ENCODE results near the gene PLCZ1.
"Not testable (repeated sequence)": the region's sequence is repeated elsewhere in the genome, so short reads cannot be mapped to it uniquely, and the experiment has no call there.

The PLCZ1 gene

DNA sequence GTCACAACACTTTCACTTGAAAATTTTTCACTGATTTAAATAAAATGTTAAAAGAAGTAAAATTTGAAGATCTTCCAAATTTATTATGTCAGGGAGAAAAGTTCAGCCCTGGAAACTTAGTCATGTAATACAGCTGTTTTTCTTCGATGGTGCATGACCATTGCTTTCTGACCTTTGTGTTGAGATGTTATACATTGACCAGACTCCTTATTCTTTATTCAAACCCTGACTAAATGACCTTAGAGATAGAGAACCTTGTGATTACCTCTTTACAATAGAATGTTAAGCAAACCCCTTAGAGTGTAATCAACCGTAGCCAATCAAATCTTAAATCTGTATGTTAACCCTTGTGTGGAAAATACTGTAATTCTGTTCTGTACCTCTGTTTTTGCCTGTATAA is 34.5 kb downstream of the PLCZ1 start:
- no peak overlapping the region for H3K18ac ChIP-seq (ENCODE audit: low read length)
- H4K8ac ChIP-seq (ENCODE audit: low read depth, low read length), result no peak overlapping the region
- no peak overlapping the region for H4K5ac ChIP-seq (ENCODE audit: low read length)
- no peak overlapping the region for H3K4me3 ChIP-seq (ENCODE audit: low read length)
- H3K79me2 ChIP-seq (ENCODE audit: control insufficient read depth, insufficient read depth, low read length), result no peaks in the 10 kb centered on the region
- no peak overlapping the region for H3K27ac ChIP-seq (ENCODE audit: low read depth, low read length)
- H2AK5ac ChIP-seq (ENCODE audit: low read length), result no peak overlapping the region
- WGBS (ENCODE audit: extremely low coverage, insufficient coverage, low lambda C conversion rate), result no CpG with 5 or more reads among the region's 2 CpGs
- no peaks in the 10 kb centered on the region for H3K79me1 ChIP-seq (ENCODE audit: low read length)
- H3K4me1 ChIP-seq (ENCODE audit: control insufficient read depth, low read depth, low read length), result no peaks in the 10 kb centered on the region
- H2BK15ac ChIP-seq (replicated peaks; ENCODE audit: low read depth), result peak overlapping the region; percentile 57
- no peak overlapping the region for H2BK5ac ChIP-seq (ENCODE audit: low read length)
- H3K27me3 ChIP-seq (ENCODE audit: insufficient read depth, low read length, poor library complexity), result no peaks in the 10 kb centered on the region
- no peak overlapping the region for H3K4ac ChIP-seq (ENCODE audit: low read depth, low read length)
- H3K23ac ChIP-seq (ENCODE audit: low read length), result no peak overlapping the region
- no peak overlapping the region for H2BK120ac ChIP-seq (ENCODE audit: low read depth, low read length)
- H3K4me2 ChIP-seq (ENCODE audit: low read length), result no peak overlapping the region
- DNase-seq, result no peak
- H3K36me3 ChIP-seq (ENCODE audit: control insufficient read depth, insufficient read depth, low read length), result no peaks in the 10 kb centered on the region
- H3K56ac ChIP-seq (ENCODE audit: low read length), result no peak overlapping the region
- no peak overlapping the region for H3K9ac ChIP-seq (ENCODE audit: low read length)

DNA sequence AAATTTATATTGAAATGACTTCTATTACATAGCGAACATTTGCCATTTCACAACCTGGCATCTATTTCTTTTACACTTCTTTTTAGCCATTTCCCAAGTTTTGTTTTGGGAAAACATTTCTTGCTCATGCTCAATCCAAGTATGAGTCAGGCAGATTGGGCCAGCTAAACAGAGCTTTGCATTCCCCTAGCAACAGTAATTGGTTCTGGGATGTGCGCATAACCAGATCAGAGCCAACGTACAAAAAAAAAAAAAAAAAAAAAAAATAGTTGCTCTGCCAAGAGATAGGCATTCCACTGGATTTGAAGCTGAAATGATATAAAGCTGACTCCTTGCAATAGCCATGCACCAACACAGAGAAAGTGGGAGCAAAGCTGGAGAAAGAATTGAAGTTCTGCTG is 37.5 kb downstream of the PLCZ1 start:
- no CpG with 5 or more reads among the region's 3 CpGs for WGBS (ENCODE audit: extremely low coverage, insufficient coverage, low lambda C conversion rate)

DNA sequence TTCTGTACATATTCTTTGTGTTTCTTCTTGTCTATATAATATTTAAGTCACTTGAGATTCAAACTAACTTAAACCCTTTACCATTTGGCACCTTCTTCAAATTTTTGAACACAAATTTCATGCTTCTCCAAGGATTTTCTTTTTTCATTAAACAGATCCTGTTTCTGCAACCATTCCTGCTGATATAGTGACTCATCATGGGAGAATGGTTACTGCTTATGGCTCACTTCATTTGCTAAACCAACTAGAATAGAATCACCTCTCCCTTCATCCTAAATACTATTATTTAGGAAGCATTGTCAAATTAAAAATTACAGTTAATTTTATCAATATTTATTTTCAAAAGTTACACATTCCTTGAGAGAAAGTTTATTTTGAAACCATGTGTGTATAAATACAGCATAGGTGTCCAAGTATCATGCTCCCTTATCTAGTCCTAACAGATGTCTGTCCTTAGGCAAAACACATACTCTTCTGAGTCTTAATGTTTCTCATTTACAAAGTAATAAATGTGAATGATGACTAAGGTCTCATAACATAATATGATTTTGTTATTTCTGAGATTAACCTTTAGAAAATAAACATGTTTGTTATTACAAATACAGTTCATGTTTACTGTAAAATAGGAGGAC is 40.7 kb downstream of the PLCZ1 start:
- H2BK15ac ChIP-seq (replicated peaks; ENCODE audit: low read depth), result no peak overlapping the region
- no peak overlapping the region for H3K56ac ChIP-seq (ENCODE audit: low read length)
- H2BK120ac ChIP-seq (ENCODE audit: low read depth, low read length), result no peak overlapping the region
- no peaks in the 10 kb centered on the region for H3K79me2 ChIP-seq (ENCODE audit: control insufficient read depth, insufficient read depth, low read length)
- H3K4ac ChIP-seq (ENCODE audit: low read depth, low read length), result no peak overlapping the region
- no peak overlapping the region for H3K23ac ChIP-seq (ENCODE audit: low read length)
- H4K8ac ChIP-seq (ENCODE audit: low read depth, low read length), result no peak overlapping the region
- no peak overlapping the region for H4K5ac ChIP-seq (ENCODE audit: low read length)
- no peak overlapping the region for H3K4me3 ChIP-seq (ENCODE audit: low read length)
- H3K4me1 ChIP-seq (ENCODE audit: control insufficient read depth, low read depth, low read length), result no peaks in the 10 kb centered on the region
- H3K4me2 ChIP-seq (ENCODE audit: low read length), result no peak overlapping the region
- no peak for DNase-seq
- no peaks in the 10 kb centered on the region for H3K27me3 ChIP-seq (ENCODE audit: insufficient read depth, low read length, poor library complexity)
- no peaks in the 10 kb centered on the region for H3K36me3 ChIP-seq (ENCODE audit: control insufficient read depth, insufficient read depth, low read length)
- H3K18ac ChIP-seq (ENCODE audit: low read length), result no peak overlapping the region
- no peak overlapping the region for H2AK5ac ChIP-seq (ENCODE audit: low read length)
- no peak overlapping the region for H2BK5ac ChIP-seq (ENCODE audit: low read length)
- no peaks in the 10 kb centered on the region for H3K79me1 ChIP-seq (ENCODE audit: low read length)
- no peak overlapping the region for H3K27ac ChIP-seq (ENCODE audit: low read depth, low read length)
- no peak overlapping the region for H3K9ac ChIP-seq (ENCODE audit: low read length)

More for the DNA sequence above, 37.5 kb downstream of the PLCZ1 start:
- Histone ChIP-seq H2BK120ac (ENCODE audit: low read depth, low read length) (no peak overlapping the region), H3K27ac (ENCODE audit: low read depth, low read length) (no peak overlapping the region), H2AK5ac (ENCODE audit: low read length) (no peak overlapping the region), H3K18ac (ENCODE audit: low read length) (no peak overlapping the region), H3K9ac (ENCODE audit: low read length) (no peak overlapping the region), H3K27me3 (ENCODE audit: insufficient read depth, low read length, poor library complexity) (no peaks in the 10 kb centered on the region), H3K79me1 (ENCODE audit: low read length) (no peaks in the 10 kb centered on the region), H3K36me3 (ENCODE audit: control insufficient read depth, insufficient read depth, low read length) (no peaks in the 10 kb centered on the region), H3K79me2 (ENCODE audit: control insufficient read depth, insufficient read depth, low read length) (no peaks in the 10 kb centered on the region), H3K23ac (ENCODE audit: low read length) (no peak overlapping the region), H4K8ac (ENCODE audit: low read depth, low read length) (no peak overlapping the region), H2BK15ac (replicated peaks; ENCODE audit: low read depth) (no peak overlapping the region), H3K4me1 (ENCODE audit: control insufficient read depth, low read depth, low read length) (no peaks in the 10 kb centered on the region), H4K5ac (ENCODE audit: low read length) (no peak overlapping the region), H3K56ac (ENCODE audit: low read length) (no peak overlapping the region), H2BK5ac (ENCODE audit: low read length) (no peak overlapping the region), H3K4ac (ENCODE audit: low read depth, low read length) (no peak overlapping the region), H3K4me2 (ENCODE audit: low read length) (no peak overlapping the region), H3K4me3 (ENCODE audit: low read length) (no peak overlapping the region)
- DNase-seq, result peak; percentile 38

DNA sequence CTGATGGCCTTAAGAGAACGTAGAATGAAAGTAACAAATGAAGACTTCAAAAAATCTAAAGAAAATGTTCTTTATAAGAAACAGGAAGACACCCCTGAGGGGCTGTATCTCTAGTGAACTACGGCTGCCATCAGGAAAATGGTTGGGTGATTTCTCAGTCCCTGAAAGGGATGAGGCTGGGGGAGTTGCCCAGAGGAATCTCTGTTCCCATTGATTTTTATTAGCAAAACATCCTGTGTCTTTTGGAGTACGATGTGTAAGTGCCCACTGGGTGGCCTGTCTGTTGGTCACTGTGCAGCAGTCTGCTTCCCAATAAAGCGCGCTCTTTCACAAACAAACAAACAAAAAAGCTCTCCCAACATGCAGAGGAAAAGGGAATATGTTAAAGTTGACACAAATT is 43.8 kb downstream of the PLCZ1 start:
- not testable (repeated sequence) for H2AK5ac ChIP-seq (ENCODE audit: low read length); H4K5ac ChIP-seq (ENCODE audit: low read length); H3K4me2 ChIP-seq (ENCODE audit: low read length); H3K79me2 ChIP-seq (ENCODE audit: control insufficient read depth, insufficient read depth, low read length); H3K56ac ChIP-seq (ENCODE audit: low read length); H2BK120ac ChIP-seq (ENCODE audit: low read depth, low read length); H2BK5ac ChIP-seq (ENCODE audit: low read length); H3K23ac ChIP-seq (ENCODE audit: low read length); H3K27ac ChIP-seq (ENCODE audit: low read depth, low read length); H3K4ac ChIP-seq (ENCODE audit: low read depth, low read length); DNase-seq; H3K18ac ChIP-seq (ENCODE audit: low read length); H3K4me1 ChIP-seq (ENCODE audit: control insufficient read depth, low read depth, low read length); H3K36me3 ChIP-seq (ENCODE audit: control insufficient read depth, insufficient read depth, low read length); H3K9ac ChIP-seq (ENCODE audit: low read length); H3K27me3 ChIP-seq (ENCODE audit: insufficient read depth, low read length, poor library complexity); H3K4me3 ChIP-seq (ENCODE audit: low read length); H2BK15ac ChIP-seq (replicated peaks; ENCODE audit: low read depth); H3K79me1 ChIP-seq (ENCODE audit: low read length); H4K8ac ChIP-seq (ENCODE audit: low read depth, low read length)
- no CpG with 5 or more reads among the region's 5 CpGs for WGBS (ENCODE audit: extremely low coverage, insufficient coverage, low lambda C conversion rate)

DNA sequence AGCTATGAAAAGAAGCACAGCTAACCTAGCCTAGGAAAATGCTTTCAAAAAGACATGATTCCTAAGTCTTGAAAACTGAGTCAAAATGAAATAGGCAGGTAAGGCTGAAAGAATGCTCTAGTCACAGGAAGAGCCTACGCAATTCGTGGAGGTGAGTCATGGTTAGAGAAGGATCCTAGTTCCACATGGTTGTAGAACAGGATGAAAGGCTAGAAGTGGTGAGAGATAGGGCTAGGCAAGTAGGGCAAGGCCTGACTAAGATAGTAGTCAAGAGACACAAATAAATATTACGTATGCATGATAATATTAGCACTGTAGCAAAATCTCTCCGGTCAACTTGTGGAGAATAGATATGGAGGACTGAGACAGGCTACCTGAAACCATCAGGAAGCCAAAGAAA is 47.2 kb downstream of the PLCZ1 start:
- no peak overlapping the region for H3K27ac ChIP-seq (ENCODE audit: low read depth, low read length)

DNA sequence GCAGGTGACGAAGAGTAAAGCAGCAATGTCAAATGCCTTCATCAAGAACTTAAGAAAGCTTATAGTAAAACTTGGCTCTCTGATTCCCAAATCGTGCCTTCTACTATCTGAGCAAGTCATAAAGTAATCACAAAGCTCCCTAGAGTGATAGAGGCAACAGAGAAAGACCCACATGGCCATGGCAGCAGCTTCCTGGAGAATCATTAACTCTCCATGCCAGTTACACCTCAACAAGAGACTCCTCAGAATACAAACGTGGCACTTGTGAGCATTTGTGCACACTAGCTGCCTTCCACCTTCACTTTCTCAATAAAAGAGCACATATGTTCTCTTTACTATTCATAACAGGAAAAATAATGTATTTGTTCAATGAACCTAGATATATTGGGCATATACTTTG is 48.0 kb downstream of the PLCZ1 start:
- no peaks in the 10 kb centered on the region for H3K36me3 ChIP-seq (ENCODE audit: control insufficient read depth, insufficient read depth, low read length)
- H3K4me1 ChIP-seq (ENCODE audit: control insufficient read depth, low read depth, low read length), result no peaks in the 10 kb centered on the region
- no peak overlapping the region for H3K4ac ChIP-seq (ENCODE audit: low read depth, low read length)
- H3K56ac ChIP-seq (ENCODE audit: low read length), result no peak overlapping the region
- no peak overlapping the region for H3K18ac ChIP-seq (ENCODE audit: low read length)
- H3K27me3 ChIP-seq (ENCODE audit: insufficient read depth, low read length, poor library complexity), result no peaks in the 10 kb centered on the region
- no peak overlapping the region for H3K4me2 ChIP-seq (ENCODE audit: low read length)
- no peak overlapping the region for H2AK5ac ChIP-seq (ENCODE audit: low read length)
- whole genome bisulfite sequencing (ENCODE audit: extremely low coverage, insufficient coverage, low lambda C conversion rate), result no CpG with 5 or more reads among the region's 3 CpGs
- no peak overlapping the region for H2BK15ac ChIP-seq (replicated peaks; ENCODE audit: low read depth)
- H3K27ac ChIP-seq (ENCODE audit: low read depth, low read length), result no peak overlapping the region
- H2BK120ac ChIP-seq (ENCODE audit: low read depth, low read length), result no peak overlapping the region
- H3K4me3 ChIP-seq (ENCODE audit: low read length), result no peak overlapping the region
- H3K79me1 ChIP-seq (ENCODE audit: low read length), result no peaks in the 10 kb centered on the region
- H3K79me2 ChIP-seq (ENCODE audit: control insufficient read depth, insufficient read depth, low read length), result no peaks in the 10 kb centered on the region
- H4K5ac ChIP-seq (ENCODE audit: low read length), result no peak overlapping the region
- no peak overlapping the region for H2BK5ac ChIP-seq (ENCODE audit: low read length)
- H4K8ac ChIP-seq (ENCODE audit: low read depth, low read length), result no peak overlapping the region
- no peak for DNase-seq
- no peak overlapping the region for H3K9ac ChIP-seq (ENCODE audit: low read length)
- H3K23ac ChIP-seq (ENCODE audit: low read length), result no peak overlapping the region

More for the DNA sequence above, 47.2 kb downstream of the PLCZ1 start:
- no peak overlapping the region for H3K23ac ChIP-seq (ENCODE audit: low read length)
- no peak overlapping the region for H4K5ac ChIP-seq (ENCODE audit: low read length)
- peak; percentile 70 for DNase-seq
- no peaks in the 10 kb centered on the region for H3K79me1 ChIP-seq (ENCODE audit: low read length)
- no peak overlapping the region for H3K56ac ChIP-seq (ENCODE audit: low read length)
- no peak overlapping the region for H3K18ac ChIP-seq (ENCODE audit: low read length)
- H3K4me2 ChIP-seq (ENCODE audit: low read length), result no peak overlapping the region
- no peak overlapping the region for H2BK5ac ChIP-seq (ENCODE audit: low read length)
- no CpG with 5 or more reads among the region's 4 CpGs for WGBS (ENCODE audit: extremely low coverage, insufficient coverage, low lambda C conversion rate)
- no peak overlapping the region for H3K4ac ChIP-seq (ENCODE audit: low read depth, low read length)
- H3K9ac ChIP-seq (ENCODE audit: low read length), result no peak overlapping the region
- no peaks in the 10 kb centered on the region for H3K4me1 ChIP-seq (ENCODE audit: control insufficient read depth, low read depth, low read length)
- H2BK120ac ChIP-seq (ENCODE audit: low read depth, low read length), result no peak overlapping the region
- H2BK15ac ChIP-seq (replicated peaks; ENCODE audit: low read depth), result no peak overlapping the region
- no peaks in the 10 kb centered on the region for H3K79me2 ChIP-seq (ENCODE audit: control insufficient read depth, insufficient read depth, low read length)
- no peak overlapping the region for H3K4me3 ChIP-seq (ENCODE audit: low read length)
- no peaks in the 10 kb centered on the region for H3K36me3 ChIP-seq (ENCODE audit: control insufficient read depth, insufficient read depth, low read length)
- H3K27me3 ChIP-seq (ENCODE audit: insufficient read depth, low read length, poor library complexity), result no peaks in the 10 kb centered on the region
- H2AK5ac ChIP-seq (ENCODE audit: low read length), result no peak overlapping the region
- no peak overlapping the region for H4K8ac ChIP-seq (ENCODE audit: low read depth, low read length)

Data from mesendoderm (in vitro differentiated cells).